Loucy (cell line): ENCODE results near the gene STIL.
A peak's percentile ranks its signal among the peaks of the same experiment; 100 is the strongest.

Experiments
- H2AFZ ChIP-seq: fragments of 200-600 bp; sonication (generic); 2 replicates; pipeline ENCODE4 v1.6.0; 2016; ENCODE audit warnings: antibody characterized with exemption, mild to moderate bottlenecking, low read length, moderate library complexity
- H3F3A ChIP-seq: fragments of 200-600 bp; 2 replicates; pipeline ENCODE4 v1.6.0; 2016; ENCODE audit warnings: antibody characterized with exemption, low read depth, mild to moderate bottlenecking
- H3K27me3 ChIP-seq: fragments of 200-600 bp; sonication (generic); 2 replicates; pipeline ENCODE4 v1.6.1; 2014; ENCODE audit warnings: low read length, mild to moderate bottlenecking; ENCODE audit not compliant: insufficient read depth, poor library complexity, severe bottlenecking
- H3K36me3 ChIP-seq: fragments of 200-600 bp; sonication (generic); 2 replicates; pipeline ENCODE4 v1.6.1; 2016; ENCODE audit warnings: low read length; ENCODE audit not compliant: insufficient read depth
- H3K4me1 ChIP-seq: fragments of 200-600 bp; sonication (generic); 2 replicates; pipeline ENCODE4 v1.5.1; 2014; ENCODE audit warnings: low read length, mild to moderate bottlenecking; ENCODE audit not compliant: insufficient read depth, poor library complexity, severe bottlenecking
- H3K4me2 ChIP-seq: fragments of 200-600 bp; sonication (generic); 2 replicates; pipeline ENCODE4 v1.6.0; 2014; ENCODE audit warnings: antibody characterized with exemption, low read length, low read depth, mild to moderate bottlenecking; ENCODE audit not compliant: poor library complexity, severe bottlenecking
- H3K4me3 ChIP-seq: fragments of 200-600 bp; sonication (generic); 2 replicates; pipeline ENCODE4 v1.5.1; 2014; ENCODE audit warnings: low read length, mild to moderate bottlenecking, mixed read lengths; ENCODE audit not compliant: poor library complexity, severe bottlenecking
- H3K79me2 ChIP-seq: fragments of 200-600 bp; sonication (generic); 2 replicates; pipeline ENCODE4 v1.6.1; 2014; ENCODE audit warnings: low read length; ENCODE audit not compliant: insufficient read depth
- H3K9ac ChIP-seq: fragments of 200-600 bp; sonication (generic); 2 replicates; pipeline ENCODE4 v1.6.0; 2014; ENCODE audit warnings: mild to moderate bottlenecking, low read depth, low read length, moderate library complexity; ENCODE audit not compliant: poor library complexity, severe bottlenecking
- H3K9me2 ChIP-seq: fragments of 200-600 bp; sonication (generic); replicated peaks from 2 replicates; pipeline ENCODE4 v1.6.1; 2016; ENCODE audit warnings: low read depth, low read length, mixed read lengths
- H3K9me3 ChIP-seq: fragments of 200-600 bp; sonication (generic); 2 replicates; pipeline ENCODE4 v1.6.1; 2014; ENCODE audit warnings: mild to moderate bottlenecking, antibody characterized with exemption, low read length, low read depth; ENCODE audit not compliant: insufficient read depth
- H4K20me1 ChIP-seq: fragments of 200-600 bp; sonication (generic); 2 replicates; pipeline ENCODE4 v1.6.0; 2014; ENCODE audit warnings: antibody characterized with exemption, low read length, mild to moderate bottlenecking; ENCODE audit not compliant: insufficient read depth, poor library complexity, severe bottlenecking
- EZH2phosphoT487 ChIP-seq: fragments of 200-600 bp; IDR thresholded peaks from 2 replicates; pipeline ENCODE4 v1.6.1; 2018; ENCODE audit warnings: antibody characterized with exemption, mild to moderate bottlenecking, moderate library complexity, borderline replicate concordance
- TF ChIP-seq, protein P1 (sequence below): fragments of 200-600 bp; sonication (generic); conservative IDR thresholded peaks from 2 replicates; pipeline ENCODE4 v1.5.1; 2014; ENCODE audit warnings: mild to moderate bottlenecking, antibody characterized with exemption, low read length

STIL gene

DNA sequence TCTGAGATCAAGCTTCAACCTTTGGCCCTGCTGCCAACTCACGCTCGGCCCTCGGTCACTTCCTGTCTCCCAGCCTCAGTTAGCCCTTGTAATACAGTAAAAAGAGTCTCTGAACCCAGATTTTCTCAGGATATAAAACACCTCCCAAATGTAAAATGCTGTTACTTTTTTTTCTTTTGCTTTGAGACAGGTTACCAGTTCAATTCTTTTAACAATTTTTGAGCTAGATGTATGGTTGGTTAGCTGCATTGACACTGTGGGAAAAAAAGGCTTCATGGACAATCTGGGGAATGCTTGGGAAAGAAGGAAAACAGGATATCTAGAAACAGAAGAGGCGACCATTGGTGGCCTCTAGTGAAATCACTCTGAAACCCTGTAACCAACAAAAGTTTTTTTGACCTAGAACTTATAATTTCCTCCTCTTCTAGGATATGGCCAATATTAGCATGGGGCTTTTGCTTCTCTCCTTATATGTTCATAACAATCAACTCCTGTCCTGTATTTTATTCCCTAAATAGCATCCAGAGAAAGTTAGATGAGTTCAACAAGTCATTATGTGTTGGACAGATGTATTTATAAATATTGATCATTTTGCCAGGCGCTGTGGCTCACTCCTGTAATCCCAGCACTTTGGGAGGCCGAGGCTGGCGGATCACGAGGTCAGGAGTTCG, 21.0 kb upstream of the STIL start:
- Histone ChIP-seq H3K79me2 (peaks cover 65% of the 10 kb centered on the region), H3K4me2 (peak overlapping the region; percentile 85), H3K9me2 (no peaks in the 10 kb centered on the region), H3K4me3 (peak overlapping the region; percentile 79), H4K20me1 (peaks cover 21% of the 10 kb centered on the region), H3K36me3 (no peaks in the 10 kb centered on the region), H3K4me1 (peaks cover 38% of the 10 kb centered on the region), H3K9ac (peak overlapping the region; percentile 93), H2AFZ (peak overlapping the region; percentile 90), H3K27me3 (no peaks in the 10 kb centered on the region), H3K9me3 (no peaks in the 10 kb centered on the region), H3F3A (0 out of 2 replicates have a peak, but pooled peaks cover 4% of the 10 kb centered on the region)
- TF ChIP-seq, protein P1, sequence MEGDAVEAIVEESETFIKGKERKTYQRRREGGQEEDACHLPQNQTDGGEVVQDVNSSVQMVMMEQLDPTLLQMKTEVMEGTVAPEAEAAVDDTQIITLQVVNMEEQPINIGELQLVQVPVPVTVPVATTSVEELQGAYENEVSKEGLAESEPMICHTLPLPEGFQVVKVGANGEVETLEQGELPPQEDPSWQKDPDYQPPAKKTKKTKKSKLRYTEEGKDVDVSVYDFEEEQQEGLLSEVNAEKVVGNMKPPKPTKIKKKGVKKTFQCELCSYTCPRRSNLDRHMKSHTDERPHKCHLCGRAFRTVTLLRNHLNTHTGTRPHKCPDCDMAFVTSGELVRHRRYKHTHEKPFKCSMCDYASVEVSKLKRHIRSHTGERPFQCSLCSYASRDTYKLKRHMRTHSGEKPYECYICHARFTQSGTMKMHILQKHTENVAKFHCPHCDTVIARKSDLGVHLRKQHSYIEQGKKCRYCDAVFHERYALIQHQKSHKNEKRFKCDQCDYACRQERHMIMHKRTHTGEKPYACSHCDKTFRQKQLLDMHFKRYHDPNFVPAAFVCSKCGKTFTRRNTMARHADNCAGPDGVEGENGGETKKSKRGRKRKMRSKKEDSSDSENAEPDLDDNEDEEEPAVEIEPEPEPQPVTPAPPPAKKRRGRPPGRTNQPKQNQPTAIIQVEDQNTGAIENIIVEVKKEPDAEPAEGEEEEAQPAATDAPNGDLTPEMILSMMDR, result no peak
- no peak for TF ChIP-seq EZH2phosphoT487

DNA sequence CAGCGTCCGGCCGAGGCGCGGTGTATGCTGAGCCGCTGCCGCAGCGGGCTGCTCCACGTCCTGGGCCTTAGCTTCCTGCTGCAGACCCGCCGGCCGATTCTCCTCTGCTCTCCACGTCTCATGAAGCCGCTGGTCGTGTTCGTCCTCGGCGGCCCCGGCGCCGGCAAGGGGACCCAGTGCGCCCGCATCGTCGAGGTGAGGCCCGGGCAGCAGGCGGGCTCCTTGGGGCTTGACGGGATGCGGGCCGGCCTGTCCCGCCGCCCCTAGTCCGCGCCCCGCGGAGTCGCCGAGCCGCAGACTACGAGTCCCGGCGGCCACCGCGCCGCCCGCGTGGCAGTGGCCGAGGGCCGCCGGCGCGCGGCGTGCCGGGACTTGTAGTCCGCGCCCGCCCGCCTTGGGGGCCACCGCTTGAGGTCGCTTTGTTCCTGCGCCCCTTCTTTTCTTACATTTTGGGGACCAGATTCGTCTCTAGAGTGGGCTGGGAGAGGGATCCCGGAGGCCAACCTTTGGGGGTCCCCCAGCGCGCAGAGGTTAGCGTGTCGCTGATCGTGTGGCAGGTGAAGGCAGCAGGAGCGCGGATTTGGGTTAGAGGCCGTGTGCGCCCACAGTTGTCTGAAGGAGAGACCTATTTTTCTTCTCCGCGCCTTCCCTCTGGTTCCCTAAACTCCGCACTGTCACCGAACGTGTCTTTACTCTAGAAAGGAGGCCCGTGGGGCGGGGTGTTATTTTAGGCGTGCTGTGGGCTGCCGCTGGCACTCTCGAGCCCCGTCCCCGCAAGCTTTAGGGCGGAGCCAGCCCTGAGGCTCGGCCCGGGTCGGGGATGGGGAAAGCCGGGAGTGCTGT, 20.2 kb upstream of the STIL start:
- H3K9ac ChIP-seq, result peak overlapping the region; percentile 93
- H3K79me2 ChIP-seq, result peaks cover 58% of the 10 kb centered on the region
- peaks cover 37% of the 10 kb centered on the region for H3K4me1 ChIP-seq
- no peaks in the 10 kb centered on the region for H3K9me2 ChIP-seq
- peak overlapping the region; percentile 99 for H2AFZ ChIP-seq
- H3K27me3 ChIP-seq, result no peaks in the 10 kb centered on the region
- H3K9me3 ChIP-seq, result no peaks in the 10 kb centered on the region
- no peak for TF ChIP-seq EZH2phosphoT487
- TF ChIP-seq, protein P1, result peak; percentile 40
- peaks cover 21% of the 10 kb centered on the region for H4K20me1 ChIP-seq
- peak overlapping the region; percentile 79 for H3K4me3 ChIP-seq
- H3K4me2 ChIP-seq, result peak overlapping the region; percentile 85
- H3K36me3 ChIP-seq, result no peaks in the 10 kb centered on the region
- 0 out of 2 replicates have a peak, but pooled peaks cover 4% of the 10 kb centered on the region for H3F3A ChIP-seq

DNA sequence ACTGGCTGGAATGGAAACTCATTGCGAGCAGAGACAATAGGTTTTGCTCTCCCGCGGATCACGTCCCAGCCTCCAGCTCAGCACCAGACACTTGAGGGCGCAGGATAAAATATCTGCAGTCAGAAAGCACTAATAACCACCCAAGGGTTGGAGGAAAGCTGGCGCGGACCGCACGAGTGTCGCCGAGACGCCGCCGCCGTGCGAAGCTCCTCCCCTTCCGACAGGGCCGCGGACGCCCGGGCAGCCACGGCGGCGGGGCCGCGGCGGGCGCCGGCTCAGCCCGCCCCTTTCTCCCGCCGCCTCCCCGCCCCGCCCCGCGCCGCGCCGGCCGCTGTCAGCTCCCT, 19.6 kb upstream of the STIL start, which contains the start of gene CMPK1:
TSS of gene CMPK1 (plus strand) at position 213 of the 344 bp plus-strand sequence. CDS start 156 bp downstream, outside the sequence.
- Histone ChIP-seq H3K4me3 (peak within 1 kb of the TSS; percentile 79), H4K20me1 (peaks cover 21% of the 10 kb centered on the region), H3K36me3 (no peaks in the 10 kb centered on the region), H3K9me2 (no peaks in the 10 kb centered on the region), H3K9ac (peak within 1 kb of the TSS; percentile 93), H2AFZ (peak within 1 kb of the TSS; percentile 99), H3K4me2 (peak within 1 kb of the TSS; percentile 85), H3K9me3 (no peaks in the 10 kb centered on the region), H3K27me3 (no peaks in the 10 kb centered on the region), H3F3A (0 out of 2 replicates have a peak, but pooled peaks cover 4% of the 10 kb centered on the region), H3K79me2 (peaks cover 52% of the 10 kb centered on the region), H3K4me1 (peaks cover 33% of the 10 kb centered on the region)
- TF ChIP-seq EZH2phosphoT487, result no peak
- TF ChIP-seq, protein P1, result peak; percentile 46
